ENCODE measurements around the gene HES5. TPM values are rescaled to one million over a fixed set of nuclear protein-coding genes. Genes with fewer than 3 reads are reported as not detected.

HES5 gene
- total RNA-seq, 1 experiment from 2014 or later = not detected

GRCh38 chr1:2574350-2574749 lies 44.3 kb upstream of the HES5 start:
- Histone ChIP-seq H3T11ph (ENCODE audit: low read length) (no peak overlapping the region), H2BK15ac (ENCODE audit: low read depth, low read length) (no peak overlapping the region), H2BK20ac (ENCODE audit: low read depth, low read length, poor library complexity, severe bottlenecking) (no peak overlapping the region), H4K5ac (ENCODE audit: insufficient read length, low read depth, low read length) (no peak overlapping the region), H3K79me2 (ENCODE audit: insufficient read depth, low read length) (no peaks in the 10 kb centered on the region), H4K8ac (replicated peaks; ENCODE audit: insufficient read length, low read depth, low read length) (no peak overlapping the region), H3K79me1 (ENCODE audit: insufficient read depth, low read depth, low read length, poor library complexity, severe bottlenecking) (no peaks in the 10 kb centered on the region), H3K9me3 (ENCODE audit: control insufficient read depth, low read depth, low read length) (no peaks in the 10 kb centered on the region), H3K23me2 (ENCODE audit: insufficient read length, low read depth, low read length, poor library complexity, severe bottlenecking) (no peaks in the 10 kb centered on the region), H3K14ac (ENCODE audit: insufficient read depth, low read length) (no peak overlapping the region), H3K23ac (ENCODE audit: insufficient read length, low read depth, low read length) (no peak overlapping the region), H2BK12ac (ENCODE audit: insufficient read length, low read depth, low read length) (no peak overlapping the region), H3K56ac (ENCODE audit: insufficient read length, low read depth, low read length) (no peak overlapping the region), H3K9ac (ENCODE audit: extremely low read depth, insufficient read length, low read length) (no peak overlapping the region), H2BK120ac (ENCODE audit: low read depth, low read length, poor library complexity, severe bottlenecking) (no peak overlapping the region), H3K27me3 (ENCODE audit: insufficient read depth, low read length) (no peaks in the 10 kb centered on the region), H4K20me1 (ENCODE audit: control insufficient read depth, insufficient read depth, insufficient read length) (no peaks in the 10 kb centered on the region), H2AFZ (ENCODE audit: low read length) (no peak overlapping the region), H2BK5ac (ENCODE audit: insufficient read length, low read length) (no peak overlapping the region), H3K4me2 (ENCODE audit: insufficient read depth, insufficient read length, low read length) (no peak overlapping the region), H3K18ac (ENCODE audit: insufficient read length, low read depth, low read length) (no peak overlapping the region), H3K4ac (ENCODE audit: low read depth, low read length) (no peak overlapping the region), H4K91ac (ENCODE audit: insufficient read length, low read depth, low read length) (no peak overlapping the region), H3K4me1 (ENCODE audit: insufficient read depth, low read length) (no peaks in the 10 kb centered on the region), H2AK5ac (ENCODE audit: insufficient read length, low read length) (no peak overlapping the region), H3K27ac (ENCODE audit: insufficient read length, low read depth, low read length) (no peak overlapping the region)
- WGBS (ENCODE audit: extremely low coverage, insufficient read length, low lambda C conversion rate) = no CpG with 5 or more reads among the region's 9 CpGs
- H3K4me1 Mint-ChIP-seq = peaks cover 4 to 7% of the 10 kb centered on the region in 2 experiments; a peak in 1 of 4 replicates
- no peak for TF ChIP-seq CTCF (conservative IDR thresholded peaks at IDR 0.05)
- H3K27ac Mint-ChIP-seq = no peak overlapping the region
- no peak for DNase-seq
- peaks cover 0 to 3% (median 3%) of the 10 kb centered on the region in 3 experiments; a peak in 4 of 7 replicates for H3K36me3 Mint-ChIP-seq (ENCODE audit: insufficient read depth in 1 of 3, low read depth in 3 of 3)
- peaks cover 8 to 16% of the 10 kb centered on the region in 2 experiments for H3K9me3 Mint-ChIP-seq
- peaks cover 17% of the 10 kb centered on the region for H3K27me3 Mint-ChIP-seq (ENCODE audit: low read depth)
- no peak overlapping the region for H3K4me3 Mint-ChIP-seq
